Loucy (cell line): ENCODE results near the gene DUS4L.

Source experiments
- H2AFZ ChIP-seq: fragments of 200-600 bp; sonication (generic); 2 replicates; pipeline ENCODE4 v1.6.0; 2016; ENCODE audit warnings: antibody characterized with exemption, mild to moderate bottlenecking, low read length, moderate library complexity
- H3F3A ChIP-seq: fragments of 200-600 bp; 2 replicates; pipeline ENCODE4 v1.6.0; 2016; ENCODE audit warnings: antibody characterized with exemption, low read depth, mild to moderate bottlenecking
- H3K27me3 ChIP-seq: fragments of 200-600 bp; sonication (generic); 2 replicates; pipeline ENCODE4 v1.6.1; 2014; ENCODE audit warnings: low read length, mild to moderate bottlenecking; ENCODE audit not compliant: insufficient read depth, poor library complexity, severe bottlenecking
- H3K36me3 ChIP-seq: fragments of 200-600 bp; sonication (generic); 2 replicates; pipeline ENCODE4 v1.6.1; 2016; ENCODE audit warnings: low read length; ENCODE audit not compliant: insufficient read depth
- H3K4me1 ChIP-seq: fragments of 200-600 bp; sonication (generic); 2 replicates; pipeline ENCODE4 v1.5.1; 2014; ENCODE audit warnings: low read length, mild to moderate bottlenecking; ENCODE audit not compliant: insufficient read depth, poor library complexity, severe bottlenecking
- H3K4me2 ChIP-seq: fragments of 200-600 bp; sonication (generic); 2 replicates; pipeline ENCODE4 v1.6.0; 2014; ENCODE audit warnings: antibody characterized with exemption, low read length, low read depth, mild to moderate bottlenecking; ENCODE audit not compliant: poor library complexity, severe bottlenecking
- H3K4me3 ChIP-seq: fragments of 200-600 bp; sonication (generic); 2 replicates; pipeline ENCODE4 v1.5.1; 2014; ENCODE audit warnings: low read length, mild to moderate bottlenecking, mixed read lengths; ENCODE audit not compliant: poor library complexity, severe bottlenecking
- H3K79me2 ChIP-seq: fragments of 200-600 bp; sonication (generic); 2 replicates; pipeline ENCODE4 v1.6.1; 2014; ENCODE audit warnings: low read length; ENCODE audit not compliant: insufficient read depth
- H3K9ac ChIP-seq: fragments of 200-600 bp; sonication (generic); 2 replicates; pipeline ENCODE4 v1.6.0; 2014; ENCODE audit warnings: mild to moderate bottlenecking, low read depth, low read length, moderate library complexity; ENCODE audit not compliant: poor library complexity, severe bottlenecking
- H3K9me2 ChIP-seq: fragments of 200-600 bp; sonication (generic); replicated peaks from 2 replicates; pipeline ENCODE4 v1.6.1; 2016; ENCODE audit warnings: low read depth, low read length, mixed read lengths
- H3K9me3 ChIP-seq: fragments of 200-600 bp; sonication (generic); 2 replicates; pipeline ENCODE4 v1.6.1; 2014; ENCODE audit warnings: mild to moderate bottlenecking, antibody characterized with exemption, low read length, low read depth; ENCODE audit not compliant: insufficient read depth
- H4K20me1 ChIP-seq: fragments of 200-600 bp; sonication (generic); 2 replicates; pipeline ENCODE4 v1.6.0; 2014; ENCODE audit warnings: antibody characterized with exemption, low read length, mild to moderate bottlenecking; ENCODE audit not compliant: insufficient read depth, poor library complexity, severe bottlenecking
- EZH2phosphoT487 ChIP-seq: fragments of 200-600 bp; IDR thresholded peaks from 2 replicates; pipeline ENCODE4 v1.6.1; 2018; ENCODE audit warnings: antibody characterized with exemption, mild to moderate bottlenecking, moderate library complexity, borderline replicate concordance
- TF ChIP-seq, protein P1 (sequence below): fragments of 200-600 bp; sonication (generic); conservative IDR thresholded peaks from 2 replicates; pipeline ENCODE4 v1.5.1; 2014; ENCODE audit warnings: mild to moderate bottlenecking, antibody characterized with exemption, low read length

The DUS4L gene

DNA sequence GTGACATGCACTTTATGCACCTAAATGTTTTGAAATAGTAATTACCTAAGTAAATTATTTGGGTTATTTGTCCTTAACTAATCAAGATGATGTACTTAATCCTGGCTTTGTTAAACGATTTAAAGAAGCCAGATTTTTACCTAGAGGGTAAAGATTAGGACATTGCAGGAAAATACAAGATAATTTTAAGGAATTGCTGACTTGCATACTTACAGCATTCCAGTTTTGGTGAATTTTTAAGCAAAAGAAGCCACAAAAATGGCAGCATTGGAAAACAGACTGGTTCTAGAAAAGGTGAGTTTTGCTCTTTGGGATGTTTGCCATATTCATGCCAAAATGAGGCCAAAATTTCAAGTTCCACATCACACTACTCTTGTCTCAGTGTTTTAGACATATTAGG, 49.7 kb downstream of the DUS4L start:
- Histone ChIP-seq H3K4me2 (no peak overlapping the region), H3K4me1 (no peaks in the 10 kb centered on the region), H3K79me2 (no peaks in the 10 kb centered on the region)

DNA sequence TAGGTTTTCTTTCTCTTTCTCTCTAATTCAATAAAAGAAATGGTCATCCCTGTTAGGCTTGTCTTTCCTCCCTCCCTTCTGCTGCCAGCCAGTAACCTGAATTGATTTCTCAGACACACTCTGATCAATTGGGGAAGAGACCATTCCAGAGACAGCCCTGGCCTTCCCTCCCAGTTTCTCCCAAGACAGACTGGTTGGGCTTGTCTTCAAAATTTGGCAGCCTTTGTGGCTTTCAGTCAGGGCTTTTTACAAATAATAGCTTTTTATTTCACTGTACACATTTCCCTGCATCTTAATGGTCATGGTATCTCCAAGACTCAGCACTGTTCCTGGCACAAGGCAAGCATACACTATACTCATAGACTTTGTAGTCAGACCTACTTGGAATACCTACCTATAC, 50.2 kb downstream of the DUS4L start:
- Histone ChIP-seq H3K27me3 (no peaks in the 10 kb centered on the region), H3K9me3 (no peaks in the 10 kb centered on the region), H3K36me3 (peaks cover 18% of the 10 kb centered on the region; the same call in 1 of the 2 replicates), H3K4me1 (no peaks in the 10 kb centered on the region), H3K4me2 (no peak overlapping the region), H2AFZ (no peak overlapping the region), H3F3A (no peaks in the 10 kb centered on the region), H3K9ac (no peak overlapping the region), H4K20me1 (no peaks in the 10 kb centered on the region), H3K4me3 (no peak overlapping the region), H3K79me2 (no peaks in the 10 kb centered on the region), H3K9me2 (no peaks in the 10 kb centered on the region)
- TF ChIP-seq, protein P1, sequence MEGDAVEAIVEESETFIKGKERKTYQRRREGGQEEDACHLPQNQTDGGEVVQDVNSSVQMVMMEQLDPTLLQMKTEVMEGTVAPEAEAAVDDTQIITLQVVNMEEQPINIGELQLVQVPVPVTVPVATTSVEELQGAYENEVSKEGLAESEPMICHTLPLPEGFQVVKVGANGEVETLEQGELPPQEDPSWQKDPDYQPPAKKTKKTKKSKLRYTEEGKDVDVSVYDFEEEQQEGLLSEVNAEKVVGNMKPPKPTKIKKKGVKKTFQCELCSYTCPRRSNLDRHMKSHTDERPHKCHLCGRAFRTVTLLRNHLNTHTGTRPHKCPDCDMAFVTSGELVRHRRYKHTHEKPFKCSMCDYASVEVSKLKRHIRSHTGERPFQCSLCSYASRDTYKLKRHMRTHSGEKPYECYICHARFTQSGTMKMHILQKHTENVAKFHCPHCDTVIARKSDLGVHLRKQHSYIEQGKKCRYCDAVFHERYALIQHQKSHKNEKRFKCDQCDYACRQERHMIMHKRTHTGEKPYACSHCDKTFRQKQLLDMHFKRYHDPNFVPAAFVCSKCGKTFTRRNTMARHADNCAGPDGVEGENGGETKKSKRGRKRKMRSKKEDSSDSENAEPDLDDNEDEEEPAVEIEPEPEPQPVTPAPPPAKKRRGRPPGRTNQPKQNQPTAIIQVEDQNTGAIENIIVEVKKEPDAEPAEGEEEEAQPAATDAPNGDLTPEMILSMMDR: no peak
- no peak for TF ChIP-seq EZH2phosphoT487

More for the DNA sequence above, 49.7 kb downstream of the DUS4L start:
- TF ChIP-seq EZH2phosphoT487: no peak
- TF ChIP-seq, protein P1: no peak
- no peaks in the 10 kb centered on the region for H4K20me1 ChIP-seq
- H3K9me3 ChIP-seq: no peaks in the 10 kb centered on the region
- no peaks in the 10 kb centered on the region for H3F3A ChIP-seq
- no peak overlapping the region for H3K4me3 ChIP-seq
- no peaks in the 10 kb centered on the region for H3K27me3 ChIP-seq
- no peaks in the 10 kb centered on the region for H3K9me2 ChIP-seq
- H2AFZ ChIP-seq: no peak overlapping the region
- peaks cover 20% of the 10 kb centered on the region; the same call in 1 of the 2 replicates for H3K36me3 ChIP-seq
- H3K9ac ChIP-seq: no peak overlapping the region

DNA sequence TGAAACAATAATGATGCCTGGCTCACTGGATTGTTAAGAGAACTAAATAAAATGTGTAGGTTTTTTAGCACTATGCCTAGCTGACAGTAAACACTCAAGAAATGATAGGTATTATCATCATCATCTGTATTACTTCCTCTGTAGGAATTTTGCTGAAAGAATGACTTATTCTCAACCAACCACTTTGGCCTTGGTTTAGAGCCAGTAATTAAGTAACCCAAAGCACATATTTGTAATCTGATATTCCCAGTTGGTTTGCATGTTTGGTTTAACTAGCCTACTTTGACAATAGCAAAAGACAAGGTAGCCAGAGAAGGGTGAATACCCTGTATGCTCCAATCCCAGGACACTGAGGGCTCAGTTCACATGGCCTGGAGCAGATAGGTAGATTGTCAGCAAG, 50.7 kb downstream of the DUS4L start:
- no peaks in the 10 kb centered on the region for H3K27me3 ChIP-seq
- no peaks in the 10 kb centered on the region for H3K4me1 ChIP-seq
- H3K36me3 ChIP-seq: peaks cover 18% of the 10 kb centered on the region; the same call in 1 of the 2 replicates
- no peaks in the 10 kb centered on the region for H3F3A ChIP-seq
- H3K4me3 ChIP-seq: no peak overlapping the region
- no peak overlapping the region for H3K9ac ChIP-seq
- TF ChIP-seq, protein P1: no peak
- TF ChIP-seq EZH2phosphoT487: no peak
- no peaks in the 10 kb centered on the region for H3K9me2 ChIP-seq
- no peaks in the 10 kb centered on the region for H3K9me3 ChIP-seq
- H3K79me2 ChIP-seq: no peaks in the 10 kb centered on the region
- H2AFZ ChIP-seq: no peak overlapping the region
- H3K4me2 ChIP-seq: no peak overlapping the region
- no peaks in the 10 kb centered on the region for H4K20me1 ChIP-seq
